Skeletal muscle tissue (tissue), 4 donors: ENCODE results near the gene OPHN1. TPM values are rescaled to one million over a fixed set of nuclear protein-coding genes. Genes with fewer than 3 reads are reported as not detected.
"Not testable (repeated sequence)": the region's sequence is repeated elsewhere in the genome, so short reads cannot be mapped to it uniquely, and the experiment has no call there.

Experiments used
- H3K27ac ChIP-seq: one replicate; pipeline ENCODE4 v1.7.0; 2013; ENCODE audit warnings: mild to moderate bottlenecking, low read depth, low read length, inconsistent platforms
- H3K27me3 ChIP-seq, 3 donors: one replicate each; pipeline ENCODE4 v1.7.0; 2013; ENCODE audit warnings: low read length in 3 of 3; ENCODE audit not compliant: control insufficient read depth in 3 of 3, insufficient read depth in 3 of 3
- H3K36me3 ChIP-seq, 3 donors: one replicate each; pipeline ENCODE4 v1.7.0; 2013; ENCODE audit warnings: low read length in 3 of 3; ENCODE audit not compliant: control insufficient read depth in 3 of 3, insufficient read depth in 3 of 3
- H3K4me1 ChIP-seq, 3 donors: one replicate each; pipeline ENCODE4 v1.7.0; 2013; ENCODE audit warnings: low read length in 3 of 3, mild to moderate bottlenecking in 3 of 3; ENCODE audit not compliant: control insufficient read depth in 3 of 3, insufficient read depth in 3 of 3
- H3K4me3 ChIP-seq, 3 donors: one replicate each; pipeline ENCODE4 v1.7.0; 2013; ENCODE audit warnings: low read length in 3 of 3
- H3K9ac ChIP-seq, 3 donors: one replicate each; pipeline ENCODE4 v1.7.0; 2013; ENCODE audit warnings: low read length in 3 of 3, mild to moderate bottlenecking in 3 of 3, moderate library complexity in 2 of 3, low read depth in 1 of 3
- H3K9me3 ChIP-seq, 3 donors: one replicate each; pipeline ENCODE4 v1.7.0; 2013; ENCODE audit warnings: low read length in 3 of 3; ENCODE audit not compliant: control insufficient read depth in 3 of 3
- total RNA-seq: library from RNA; depleted of rRNA; stranded (reverse); fragments of >200 nt; gene quantifications from one replicate; pipeline ENCODE4 v1.2.3, GENCODE V29; 2014
- donor health status: Osteomylitis.

The OPHN1 gene
- total RNA-seq, 1 donor from 2014 or later, result 16.7 TPM

DNA sequence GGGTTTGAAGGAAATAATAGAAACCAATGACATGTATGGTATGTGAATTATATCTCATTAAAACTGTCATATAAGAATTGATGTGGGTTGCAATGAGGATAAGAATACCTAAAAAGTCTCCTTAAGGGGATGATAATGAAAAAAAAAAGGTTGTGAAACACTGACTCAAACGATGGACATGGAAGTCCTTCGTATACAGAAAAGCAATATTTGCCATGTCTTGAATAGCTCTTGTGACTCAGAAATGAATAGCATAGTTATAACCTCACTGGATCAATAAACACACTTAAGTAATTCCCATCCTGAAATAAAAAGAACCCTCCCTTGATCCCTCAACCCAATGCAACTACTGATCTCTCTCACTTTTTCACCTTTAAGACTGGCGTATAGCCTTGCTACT, 89.7 kb downstream of the OPHN1 start:
- no peaks in the 10 kb centered on the region for H3K27me3 ChIP-seq
- no peak overlapping the region for H3K27ac ChIP-seq
- no peaks in the 10 kb centered on the region for H3K36me3 ChIP-seq
- H3K4me3 ChIP-seq, result no peak overlapping the region
- H3K9ac ChIP-seq, result no peak overlapping the region
- peaks cover 0 to 2% (median 0%) of the 10 kb centered on the region in 3 donors for H3K4me1 ChIP-seq
- H3K9me3 ChIP-seq, result no peaks in the 10 kb centered on the region

DNA sequence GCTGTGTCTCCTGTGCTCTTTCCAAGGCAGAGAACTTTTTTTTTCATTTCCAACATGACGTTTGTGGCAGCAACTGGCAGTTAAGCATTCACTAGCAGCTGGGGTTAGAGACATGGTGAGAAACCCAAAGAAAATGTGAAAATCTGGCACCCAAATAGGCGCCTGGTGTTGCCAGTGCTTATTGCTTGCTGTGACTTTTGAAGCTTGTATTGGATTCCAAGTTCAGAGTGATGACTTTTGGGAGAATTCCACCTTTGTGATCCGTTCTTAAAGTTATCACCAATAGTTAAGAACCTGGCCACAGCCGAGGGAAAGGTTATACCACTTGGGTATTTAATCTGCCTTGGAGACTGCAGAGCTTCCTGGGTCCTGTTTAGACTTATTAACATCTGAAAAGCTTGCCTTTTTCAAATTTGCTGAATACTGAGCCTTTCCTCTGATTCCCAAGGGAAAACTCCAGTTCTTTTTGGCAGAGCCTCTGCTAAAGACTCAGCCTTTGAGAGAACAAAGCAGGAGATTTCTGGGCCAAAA, 101.0 kb downstream of the OPHN1 start:
- Histone ChIP-seq H3K27me3 (no peaks in the 10 kb centered on the region), H3K27ac (no peak overlapping the region), H3K36me3 (no peaks in the 10 kb centered on the region), H3K4me1 (no peaks in the 10 kb centered on the region), H3K4me3 (no peak overlapping the region), H3K9me3 (no peaks in the 10 kb centered on the region), H3K9ac (no peak overlapping the region)

DNA sequence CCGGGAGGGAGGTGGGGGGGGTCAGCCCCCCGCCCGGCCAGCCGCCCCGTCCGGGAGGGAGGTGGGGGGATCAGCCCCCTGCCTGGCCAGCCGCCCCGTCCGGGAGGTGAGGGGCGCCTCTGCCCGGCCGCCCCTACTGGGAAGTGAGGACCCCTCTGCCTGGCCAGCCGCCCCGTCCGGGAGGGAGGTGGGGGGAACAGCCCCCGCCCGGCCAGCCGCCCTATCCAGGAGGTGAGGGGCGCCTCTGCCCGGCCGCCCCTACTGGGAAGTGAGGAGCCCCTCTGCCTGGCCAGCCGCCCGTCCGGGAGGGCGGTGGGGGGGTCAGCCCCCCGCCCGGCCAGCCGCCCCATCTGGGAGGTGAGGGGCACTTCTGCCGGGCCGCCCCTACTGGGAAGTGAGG, 106.5 kb downstream of the OPHN1 start:
- H3K36me3 ChIP-seq, H3K27ac ChIP-seq, H3K4me3 ChIP-seq, H3K4me1 ChIP-seq, H3K9ac ChIP-seq, H3K9me3 ChIP-seq, H3K27me3 ChIP-seq: not testable (repeated sequence)

DNA sequence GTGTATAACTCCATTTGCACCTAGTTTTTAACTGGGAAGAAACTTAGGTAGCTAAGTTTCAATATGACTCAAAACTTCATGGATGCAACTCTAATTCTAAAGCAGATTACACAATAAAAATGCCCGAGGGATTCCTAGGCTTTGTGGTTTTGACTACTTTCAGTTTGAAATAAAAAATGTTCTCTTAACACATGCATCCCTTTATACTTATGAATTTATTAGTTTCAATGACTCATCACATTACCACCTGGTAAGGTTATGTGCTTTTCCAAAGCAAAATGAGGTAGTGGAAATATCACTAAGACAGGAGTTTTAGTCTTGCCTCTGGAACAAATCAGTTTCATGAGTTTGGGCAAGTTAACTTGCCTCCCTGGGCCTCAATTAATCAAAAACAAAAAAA, 125.5 kb downstream of the OPHN1 start:
- no peaks in the 10 kb centered on the region for H3K9me3 ChIP-seq
- no peaks in the 10 kb centered on the region for H3K27me3 ChIP-seq
- no peak overlapping the region for H3K9ac ChIP-seq
- no peak overlapping the region for H3K27ac ChIP-seq
- no peak overlapping the region for H3K4me3 ChIP-seq
- H3K36me3 ChIP-seq, result no peaks in the 10 kb centered on the region
- no peaks in the 10 kb centered on the region for H3K4me1 ChIP-seq

DNA sequence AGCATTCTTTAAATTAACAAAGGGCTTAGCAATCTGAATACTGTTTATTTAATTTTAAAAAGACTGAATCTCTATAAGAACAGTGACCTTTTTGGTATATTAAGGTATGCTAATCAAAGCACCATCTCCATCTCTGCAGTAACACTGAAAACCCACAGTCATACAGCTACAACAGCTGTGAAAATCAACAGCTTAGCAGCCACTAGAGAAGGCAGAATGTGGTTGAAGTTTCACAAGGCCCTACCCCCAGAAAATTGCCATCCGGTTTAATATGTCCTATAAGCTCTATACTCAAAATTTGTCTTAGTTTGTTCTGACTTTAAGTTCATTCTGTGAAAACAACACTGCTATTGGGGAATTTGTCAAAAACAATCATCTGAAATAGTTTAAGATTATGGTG, 128.7 kb downstream of the OPHN1 start:
- H3K27me3 ChIP-seq, result no peaks in the 10 kb centered on the region
- no peak overlapping the region for H3K4me3 ChIP-seq
- H3K9ac ChIP-seq, result no peak overlapping the region
- no peaks in the 10 kb centered on the region for H3K36me3 ChIP-seq
- H3K4me1 ChIP-seq, result no peaks in the 10 kb centered on the region
- no peak overlapping the region for H3K27ac ChIP-seq
- H3K9me3 ChIP-seq, result no peaks in the 10 kb centered on the region

DNA sequence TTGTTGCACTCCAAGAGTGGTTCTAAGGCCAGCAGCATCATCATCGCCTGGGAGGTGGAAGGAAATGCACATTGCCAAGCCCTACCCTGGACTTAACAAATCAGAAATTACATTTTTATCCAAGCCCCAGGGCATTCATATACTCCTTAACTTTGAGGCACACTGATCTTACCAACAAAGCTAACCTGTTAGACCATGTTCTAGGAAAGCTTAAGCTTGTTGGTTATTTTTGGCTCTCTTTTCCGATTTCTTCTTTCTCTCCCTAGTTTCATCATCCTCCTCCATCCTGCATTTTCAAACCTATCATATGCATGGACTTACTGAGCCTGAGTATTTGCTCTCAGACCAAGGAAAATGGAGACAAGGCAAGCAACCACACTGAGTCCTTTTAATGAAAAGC, 133.4 kb downstream of the OPHN1 start:
- Histone ChIP-seq H3K36me3 (no peaks in the 10 kb centered on the region), H3K4me3 (no peak overlapping the region), H3K27me3 (no peaks in the 10 kb centered on the region), H3K9me3 (no peaks in the 10 kb centered on the region), H3K27ac (no peak overlapping the region), H3K9ac (no peak overlapping the region), H3K4me1 (no peaks in the 10 kb centered on the region)

DNA sequence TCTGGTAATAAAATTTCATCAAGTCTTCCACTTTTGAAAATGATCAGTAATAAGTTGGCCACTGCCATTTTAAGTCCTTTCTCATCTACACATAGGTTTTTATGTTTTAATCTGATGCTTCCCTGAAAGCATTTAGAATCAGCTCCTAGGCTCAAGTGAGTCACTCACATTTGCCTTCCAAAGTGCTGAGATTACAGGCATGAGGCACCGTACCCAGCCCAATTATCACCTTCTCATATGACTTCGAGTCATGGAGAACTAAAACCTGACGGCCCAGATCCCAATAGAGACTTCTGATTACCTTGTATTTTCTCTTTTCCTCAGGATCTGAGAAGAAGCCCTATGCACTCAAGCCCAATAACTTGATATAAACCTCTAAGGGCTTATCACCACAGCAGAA, 140.8 kb downstream of the OPHN1 start:
- no peak overlapping the region for H3K4me3 ChIP-seq
- no peaks in the 10 kb centered on the region for H3K27me3 ChIP-seq
- H3K9ac ChIP-seq, result no peak overlapping the region
- no peak overlapping the region for H3K27ac ChIP-seq
- H3K9me3 ChIP-seq, result peaks cover 0 to 1% (median 0%) of the 10 kb centered on the region in 3 donors
- H3K36me3 ChIP-seq, result no peaks in the 10 kb centered on the region
- H3K4me1 ChIP-seq, result no peaks in the 10 kb centered on the region

DNA sequence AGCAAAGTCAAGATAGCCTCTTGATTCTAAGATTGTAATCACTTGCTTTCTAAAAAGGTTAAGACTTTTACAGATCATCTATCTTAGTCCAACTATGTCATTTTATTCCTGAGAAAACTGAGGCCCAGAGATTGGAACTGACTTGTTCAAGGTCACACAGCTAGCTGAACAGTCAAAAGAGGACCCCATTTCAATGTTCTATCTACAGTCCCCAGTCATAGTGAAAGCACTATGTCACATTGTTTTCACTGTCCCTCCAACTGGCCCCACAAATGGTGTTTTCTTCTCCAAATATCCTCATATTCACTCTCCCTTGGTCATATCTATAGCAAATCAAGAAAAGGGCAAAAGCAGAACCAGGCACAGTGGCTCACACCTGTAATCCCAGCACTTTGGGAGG, 145.2 kb downstream of the OPHN1 start:
- Histone ChIP-seq H3K27ac (no peak overlapping the region), H3K36me3 (no peaks in the 10 kb centered on the region), H3K4me3 (no peak overlapping the region), H3K4me1 (no peaks in the 10 kb centered on the region), H3K27me3 (no peaks in the 10 kb centered on the region), H3K9me3 (no peaks in the 10 kb centered on the region), H3K9ac (no peak overlapping the region)

DNA sequence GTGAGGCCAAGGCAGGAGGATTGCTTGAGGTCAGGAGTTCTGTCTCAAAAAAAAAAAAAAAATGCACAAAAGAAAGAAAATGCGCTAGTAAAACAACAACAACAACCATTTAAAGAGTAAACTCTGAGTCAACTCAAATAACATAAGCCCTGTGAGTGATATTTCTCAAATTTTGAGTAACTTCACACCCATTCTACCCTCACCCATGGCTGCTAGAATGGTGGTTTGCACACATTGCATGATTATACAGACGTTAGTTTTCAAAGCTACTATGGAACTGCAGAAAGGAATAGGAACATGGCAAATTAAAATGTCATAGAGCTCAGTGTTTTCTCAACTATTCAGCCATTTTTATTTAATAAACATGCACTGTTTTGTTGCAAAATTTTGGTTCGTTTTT, 145.9 kb downstream of the OPHN1 start:
- Histone ChIP-seq H3K27ac (no peak overlapping the region), H3K27me3 (no peaks in the 10 kb centered on the region), H3K9me3 (no peaks in the 10 kb centered on the region), H3K4me1 (no peaks in the 10 kb centered on the region), H3K4me3 (no peak overlapping the region), H3K9ac (no peak overlapping the region), H3K36me3 (no peaks in the 10 kb centered on the region)

DNA sequence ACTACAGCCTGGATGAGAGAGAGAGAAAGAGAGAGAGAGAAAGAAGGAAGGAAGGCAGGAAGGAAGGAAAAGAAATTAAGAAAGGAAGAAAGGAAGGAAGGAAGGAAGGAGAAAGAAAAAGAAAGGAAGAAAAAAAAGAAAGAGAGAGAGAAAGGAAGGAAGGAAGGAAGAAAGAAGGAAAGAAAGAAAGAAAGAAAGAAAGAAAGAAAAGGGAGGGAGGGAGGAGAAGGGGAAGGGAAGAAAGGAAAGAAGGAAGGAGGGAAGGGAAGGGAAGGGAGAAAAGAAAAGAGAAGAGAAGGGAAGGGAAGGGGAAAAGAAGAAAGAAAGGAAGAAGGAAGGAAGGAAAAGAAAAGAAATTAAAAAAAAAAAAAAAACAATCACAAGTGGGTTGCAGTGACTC, 146.3 kb downstream of the OPHN1 start:
- H3K36me3 ChIP-seq, result no peaks in the 10 kb centered on the region
- H3K4me1 ChIP-seq, result no peaks in the 10 kb centered on the region
- no peaks in the 10 kb centered on the region for H3K9me3 ChIP-seq
- no peak overlapping the region for H3K9ac ChIP-seq
- H3K27me3 ChIP-seq, result no peaks in the 10 kb centered on the region
- no peak overlapping the region for H3K4me3 ChIP-seq
- no peak overlapping the region for H3K27ac ChIP-seq

DNA sequence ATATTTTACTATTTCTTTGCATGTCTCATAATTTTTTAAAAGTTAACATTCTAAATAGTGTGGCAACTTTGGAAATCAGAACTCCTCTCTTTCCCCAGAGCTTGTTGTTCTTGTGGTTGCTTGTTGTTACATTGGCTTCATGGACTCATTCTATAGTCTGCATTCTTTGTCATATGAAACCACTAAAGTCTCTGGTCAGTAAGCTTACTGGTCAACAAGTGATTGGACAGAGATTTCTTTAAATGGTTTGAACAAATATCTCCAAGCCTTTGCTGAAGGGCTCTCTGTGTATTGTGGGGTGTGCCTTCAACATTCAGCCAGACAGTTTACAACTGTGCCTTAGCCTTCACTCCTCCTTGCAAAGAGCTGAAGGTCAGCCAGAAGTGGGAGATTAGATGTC, 147.2 kb downstream of the OPHN1 start:
- Histone ChIP-seq H3K9me3 (no peaks in the 10 kb centered on the region), H3K9ac (no peak overlapping the region), H3K27me3 (no peaks in the 10 kb centered on the region), H3K27ac (no peak overlapping the region), H3K4me3 (no peak overlapping the region), H3K36me3 (no peaks in the 10 kb centered on the region), H3K4me1 (no peaks in the 10 kb centered on the region)
